Measurements from ENCODE around the gene FAU.
"Not testable (repeated sequence)": the region's sequence is repeated elsewhere in the genome, so short reads cannot be mapped to it uniquely, and the experiment has no call there.

Gene FAU

DNA sequence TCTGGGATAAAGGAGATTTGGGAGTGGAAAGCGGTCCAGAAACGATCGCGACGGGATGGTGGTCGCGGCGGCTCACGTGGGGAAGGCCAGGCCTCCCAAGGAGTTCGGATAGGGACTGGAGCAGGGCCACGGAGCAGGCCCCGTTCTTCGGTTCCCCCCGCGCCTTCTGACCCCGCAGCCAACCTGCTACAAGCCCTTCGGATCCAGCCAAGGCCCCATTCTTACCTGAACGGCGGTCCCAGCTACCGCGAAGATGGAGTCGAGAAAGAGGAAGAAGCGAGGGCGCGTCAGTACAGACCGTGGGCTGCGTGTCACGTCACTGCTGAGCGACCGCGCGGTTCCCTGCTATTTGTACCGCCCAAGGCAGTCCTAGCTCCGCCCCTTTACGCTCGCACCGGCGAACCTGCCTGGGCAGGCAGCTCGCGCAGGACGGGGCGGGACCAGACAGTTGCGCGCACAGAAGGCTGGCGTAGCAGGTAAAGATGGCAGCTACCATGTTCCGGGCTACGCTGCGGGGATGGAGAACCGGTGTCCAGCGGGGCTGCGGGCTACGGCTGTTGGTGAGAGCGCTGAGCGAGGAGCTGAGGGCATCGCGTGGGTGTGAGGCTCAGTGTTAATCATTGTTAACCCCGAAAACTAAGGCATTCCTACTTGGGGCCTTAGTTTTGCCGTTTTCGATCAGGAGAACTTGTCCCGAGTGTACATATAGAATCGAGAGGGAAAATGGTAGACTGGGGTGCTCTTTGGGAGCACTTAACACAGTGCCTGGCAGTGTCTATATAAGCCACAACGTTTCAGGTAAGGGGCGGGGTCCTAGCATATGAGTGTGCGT lies at the start of gene FAU, which contains the start of gene MRPL49:
Gene FAU (minus strand): TSS at position 270 of the 832 bp plus-strand sequence. CDS start 321 bp downstream, outside the sequence.
Gene MRPL49 (plus strand): TSS at position 457 of the 832 bp plus-strand sequence. CDS start 26 bp downstream, at position 483.
- peak; percentile 96 for DNase-seq (ENCODE audit: low read depth in 3 of 3, low spot score in 1 of 3)

- DNase-seq (ENCODE audit: low read depth in 3 of 3, low spot score in 1 of 3) = no peak
These were observed 48.2 kb upstream of the FAU start, which contains the start of gene SPDYC for GRCh38 chr11:65170058-65170534. SPDYC (plus strand) TSS chr11:65170233; CDS start chr11:65171358, 1,125 bp downstream.

DNA sequence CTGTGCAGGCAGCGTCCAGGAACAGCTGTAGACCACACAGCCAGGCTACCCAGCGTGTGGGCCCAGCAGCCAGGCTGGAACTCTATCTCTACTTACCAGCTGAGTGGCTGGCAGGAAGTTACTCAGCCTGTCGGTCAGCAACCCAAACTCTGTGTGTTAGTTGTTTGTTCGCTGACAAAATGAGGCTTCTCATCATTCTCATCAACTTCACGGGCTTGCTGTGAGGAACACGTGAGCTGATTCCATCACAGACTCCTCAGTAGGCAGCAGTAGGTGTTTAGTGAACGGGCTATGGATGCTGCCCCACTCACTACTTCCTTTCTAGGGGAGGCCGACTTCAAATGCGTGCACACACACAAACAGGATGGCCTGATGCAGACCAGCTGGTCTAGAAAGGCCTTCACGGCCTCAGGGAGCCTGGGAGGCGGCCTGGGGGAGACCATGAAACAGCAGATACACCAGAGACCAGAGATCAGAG lies 47.3 kb upstream of the FAU start:
- DNase-seq (ENCODE audit: low read depth in 3 of 3, low spot score in 1 of 3) = no peak

- no peak for DNase-seq (ENCODE audit: low read depth in 3 of 3, low spot score in 1 of 3)
These were observed 45.7 kb upstream of the FAU start for GRCh38 chr11:65167656-65168055.

GRCh38 chr11:65166893-65167292 lies 45.0 kb upstream of the FAU start:
- DNase-seq (ENCODE audit: low read depth in 3 of 3, low spot score in 1 of 3) = no peak

GRCh38 chr11:65165410-65166317 lies 43.7 kb upstream of the FAU start:
- no peak for DNase-seq (ENCODE audit: low read depth in 3 of 3, low spot score in 1 of 3)

GRCh38 chr11:65163684-65164083 lies 41.8 kb upstream of the FAU start:
- DNase-seq (ENCODE audit: low read depth in 3 of 3, low spot score in 1 of 3) = no peak

DNA sequence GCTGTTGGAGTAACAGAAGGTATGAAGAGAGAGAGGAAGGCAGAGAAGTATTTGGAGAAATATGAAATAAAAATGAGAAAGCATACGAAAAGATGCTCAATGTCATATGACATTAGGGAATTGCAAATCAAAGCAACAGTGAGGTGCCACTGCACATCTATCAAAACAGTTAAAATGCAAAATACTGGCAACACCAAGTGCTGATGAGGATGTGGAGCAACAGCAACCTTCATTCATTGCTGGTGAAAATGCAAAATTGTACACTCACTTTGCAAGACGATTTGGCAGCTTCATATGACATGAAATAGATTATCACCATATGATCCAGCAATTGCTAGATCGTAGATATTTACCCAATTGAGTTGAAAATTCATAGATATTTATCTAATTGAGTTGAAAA lies 38.7 kb upstream of the FAU start:
- DNase-seq (ENCODE audit: low read depth in 3 of 3, low spot score in 1 of 3) = no peak

- DNase-seq (ENCODE audit: low read depth in 3 of 3, low spot score in 1 of 3) = no peak
These were observed 37.1 kb upstream of the FAU start for GRCh38 chr11:65159012-65159411.

DNA sequence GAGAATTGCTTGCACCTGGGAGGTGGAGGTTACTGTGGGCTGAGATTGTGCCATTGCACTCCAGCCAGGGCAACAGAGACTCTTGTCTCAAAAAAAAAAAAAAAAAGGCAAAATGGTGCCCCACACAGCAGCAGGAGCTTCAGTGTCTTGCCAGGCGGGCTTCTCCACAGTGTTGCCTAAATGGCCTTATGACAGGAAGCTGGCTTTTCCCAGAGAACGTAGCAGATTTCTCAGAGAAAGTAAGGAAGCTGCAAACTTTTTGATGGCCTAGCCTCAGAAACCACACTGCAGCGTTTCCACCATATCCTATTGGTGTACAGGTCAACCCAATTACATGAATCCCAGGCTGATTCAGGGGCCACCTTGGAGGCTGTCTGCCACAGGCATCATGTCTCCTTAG lies 35.4 kb upstream of the FAU start:
- DNase-seq (ENCODE audit: low read depth in 3 of 3, low spot score in 1 of 3) = no peak

- no peak for DNase-seq (ENCODE audit: low read depth in 3 of 3, low spot score in 1 of 3)
These were observed 35.0 kb upstream of the FAU start for GRCh38 chr11:65156926-65157325.

GRCh38 chr11:65156256-65156655 lies 34.3 kb upstream of the FAU start:
- DNase-seq (ENCODE audit: low read depth in 3 of 3, low spot score in 1 of 3) = no peak

DNA sequence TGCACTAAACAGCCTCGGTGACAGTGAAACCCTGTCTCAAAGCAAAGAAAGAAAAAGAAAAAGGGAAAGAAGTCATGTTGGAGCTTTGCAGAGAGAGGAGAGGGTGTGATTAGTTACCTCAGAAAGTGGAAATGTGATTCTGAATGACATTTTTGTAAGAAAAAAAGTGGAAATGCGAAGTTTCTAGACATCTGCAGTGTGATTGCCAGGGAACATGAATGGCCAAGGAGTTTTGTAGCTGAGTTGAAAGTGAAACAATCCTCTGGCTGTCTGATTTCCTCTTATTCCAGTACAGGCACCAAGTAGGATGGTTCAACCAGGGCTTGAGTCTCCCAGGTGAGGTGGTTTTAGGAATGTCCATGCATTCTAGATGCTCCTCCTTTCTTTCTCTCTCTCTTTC lies 30.2 kb upstream of the FAU start:
- DNase-seq (ENCODE audit: low read depth in 3 of 3, low spot score in 1 of 3) = no peak

DNA sequence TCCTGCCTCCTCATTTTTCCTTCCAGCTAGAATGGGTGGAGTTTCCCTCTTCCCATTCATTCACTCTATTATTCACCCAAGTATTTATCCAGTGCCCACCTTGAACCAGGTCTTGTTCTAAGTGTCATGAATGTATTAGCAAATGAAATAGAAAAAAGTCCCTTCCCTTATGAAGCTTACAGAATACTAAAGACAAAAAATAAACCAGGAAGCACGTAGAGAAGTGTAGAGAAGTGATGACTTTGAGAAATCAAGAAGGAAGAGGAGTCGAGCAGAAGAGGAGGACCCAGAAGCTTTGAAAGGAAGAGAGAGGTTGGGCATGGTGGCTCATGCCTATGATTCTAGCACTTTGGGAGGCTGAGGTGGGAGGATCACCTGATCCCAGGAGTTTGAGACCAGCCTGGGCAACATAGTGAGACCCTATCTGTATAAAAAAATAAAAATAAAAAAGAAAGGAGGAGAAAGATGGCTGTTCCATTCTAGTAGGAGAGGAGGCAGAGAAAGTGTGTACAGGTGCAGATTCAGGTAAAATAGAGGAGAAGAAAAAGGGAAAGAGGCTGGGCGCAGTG lies 29.5 kb upstream of the FAU start:
- DNase-seq (ENCODE audit: low read depth in 3 of 3, low spot score in 1 of 3) = no peak

GRCh38 chr11:65150509-65151299 lies 28.8 kb upstream of the FAU start:
- no peak for DNase-seq (ENCODE audit: low read depth in 3 of 3, low spot score in 1 of 3)

DNA sequence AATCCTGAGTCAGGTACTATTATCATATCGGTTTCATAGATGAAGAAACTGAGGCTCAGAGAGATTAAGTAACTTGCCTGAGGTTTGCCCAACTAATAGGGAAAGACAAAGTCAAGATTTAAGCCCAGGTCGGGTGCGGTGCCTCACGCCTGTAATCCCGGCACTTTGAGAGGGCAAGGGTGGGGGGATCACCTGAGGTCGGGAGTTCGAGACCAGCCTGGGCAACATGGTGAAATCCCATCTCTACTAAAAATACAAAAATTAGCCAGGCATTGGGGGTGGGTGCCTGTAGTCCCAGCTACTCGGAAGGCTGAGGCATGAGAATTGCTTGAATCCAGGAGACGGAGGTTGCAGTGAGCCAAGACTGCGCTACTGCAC lies 28.2 kb upstream of the FAU start:
- DNase-seq (ENCODE audit: low read depth in 3 of 3, low spot score in 1 of 3) = not testable (repeated sequence)

DNA sequence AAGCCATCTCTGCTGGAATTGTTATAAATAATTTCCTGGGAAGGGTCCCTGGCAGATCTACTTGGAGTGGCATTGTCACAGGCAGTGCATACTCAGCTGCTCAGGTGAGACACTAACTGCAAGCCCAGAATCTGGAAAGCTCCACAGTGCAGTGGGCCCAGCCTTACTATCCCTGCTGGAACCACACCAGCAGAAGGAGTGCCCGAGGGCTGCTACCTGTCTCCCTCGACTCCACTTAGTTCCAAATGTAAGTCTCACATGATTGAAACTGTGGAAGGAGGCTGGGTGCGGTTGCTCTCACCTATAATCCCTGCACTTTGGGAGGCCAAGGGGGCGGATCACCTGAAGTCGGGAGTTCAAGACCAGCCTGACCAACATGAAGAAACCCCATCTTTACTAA lies 26.7 kb upstream of the FAU start:
- DNase-seq (ENCODE audit: low read depth in 3 of 3, low spot score in 1 of 3) = no peak

GRCh38 chr11:65147352-65148075 lies 25.6 kb upstream of the FAU start:
- DNase-seq (ENCODE audit: low read depth in 3 of 3, low spot score in 1 of 3) = no peak

DNA sequence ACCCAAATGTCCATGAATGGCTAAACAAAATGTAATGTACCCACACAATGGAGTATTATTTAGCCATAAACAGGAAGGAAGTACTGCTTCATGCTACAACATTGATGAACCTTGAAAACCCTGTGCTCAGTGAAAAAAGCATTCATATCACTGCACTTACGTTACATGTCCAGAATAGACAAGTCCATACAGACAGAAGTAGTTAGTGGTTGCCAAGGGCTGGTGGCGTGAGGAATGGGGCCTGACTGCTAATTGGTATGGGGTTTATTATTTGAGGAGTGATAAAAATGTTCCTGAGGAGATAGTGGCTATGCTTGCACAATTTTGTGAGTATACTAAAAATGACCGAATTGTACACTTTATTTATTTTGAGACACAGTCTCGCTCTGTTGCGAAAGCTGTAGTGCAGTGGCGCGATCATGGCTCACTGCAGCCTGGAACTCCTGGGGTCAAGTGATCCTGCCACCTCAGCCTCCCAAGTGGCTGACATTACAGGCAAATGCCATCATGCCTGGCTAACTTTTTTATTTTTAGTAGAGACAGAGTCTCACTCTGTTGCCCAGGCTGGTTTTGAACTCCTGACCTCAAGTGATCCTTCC lies 20.1 kb upstream of the FAU start:
- no peak for DNase-seq (ENCODE audit: low read depth in 3 of 3, low spot score in 1 of 3)

Measured in stimulated activated CD4-positive, alpha-beta T cell treated with anti-CD3 and anti-CD28 coated beads, TNF-alpha, amount 100 ng/mL, for 1 hour (primary cell).